Activated CD8-positive, alpha-beta memory T cell treated with anti-CD3 and anti-CD28 coated beads, Interleukin-2, amount 10 ng/mL, durations not matched to agents 7 days and 5 days (primary cell): ENCODE data around the gene ERLIN1. TPM values are rescaled to one million over a fixed set of nuclear protein-coding genes. Genes with fewer than 3 reads are reported as not detected.
A peak's percentile ranks its signal among the peaks of the same experiment; 100 is the strongest.

Source experiments
- ATAC-seq: fragments of 150-1000 bp; cut with Tn5 transposase; one replicate; pipeline ENCODE4 v1.10.0; 2021; ENCODE audit warnings: moderate library complexity
- CTCF ChIA-PET: fragments of 350-600 bp; sonication (Branson Sonifier 250); formaldehyde crosslinking; loops from one replicate; lab custom pipeline; 2021; ENCODE audit warnings: antibody characterized with exemption; lab: Charles Lee
- DNase-seq: peaks from one replicate; pipeline ENCODE4 v3.0.0-alpha.2; 2020
- H3K27ac Mint-ChIP-seq: one replicate; pipeline ENCODE4 v1.8.0; 2021; ENCODE audit warnings: mild to moderate bottlenecking, mixed read lengths
- H3K27me3 Mint-ChIP-seq: one replicate; pipeline ENCODE4 v1.8.0; 2021; ENCODE audit warnings: mixed read lengths
- H3K36me3 Mint-ChIP-seq: one replicate; pipeline ENCODE4 v1.8.0; 2021; ENCODE audit warnings: mild to moderate bottlenecking, mixed read lengths
- H3K4me1 Mint-ChIP-seq: one replicate; pipeline ENCODE4 v1.8.0; 2021; ENCODE audit warnings: mixed read lengths
- H3K4me3 Mint-ChIP-seq: one replicate; pipeline ENCODE4 v1.8.0; 2021; ENCODE audit warnings: mild to moderate bottlenecking, moderate library complexity, mixed read lengths
- H3K9me3 Mint-ChIP-seq: one replicate; pipeline ENCODE4 v1.8.0; 2022; ENCODE audit warnings: low read depth, mixed read lengths
- total RNA-seq, 2 experiments: library from RNA; stranded (reverse); gene quantifications; one replicate each; pipeline ENCODE4 v1.2.3, GENCODE V29; 2021

Gene ERLIN1
- total RNA-seq, 2 experiments from 2014 or later, result 17.2 to 17.5 TPM

GRCh38 chr10:100163704-100164621 lies 21.9 kb downstream of the ERLIN1 start:
- CTCF ChIA-PET, result interaction anchor here (0.7 to 1.1 kb wide), 2 partner anchors 29 to 154 kb away, joined by 3 read pairs; partner anchors contain the start of gene DNMBP
- Mint-ChIP-seq H3K4me1 (peaks cover 23% of the 10 kb centered on the region), H3K27me3 (no peaks in the 10 kb centered on the region), H3K9me3 (no peaks in the 10 kb centered on the region), H3K4me3 (no peak overlapping the region), H3K36me3 (peaks cover 44% of the 10 kb centered on the region), H3K27ac (no peak overlapping the region)
- DNase-seq, result no peak
- no peak for ATAC-seq

- Mint-ChIP-seq H3K9me3 (no peaks in the 10 kb centered on the region), H3K4me1 (peaks cover 16% of the 10 kb centered on the region), H3K27ac (no peak overlapping the region), H3K4me3 (no peak overlapping the region), H3K36me3 (peaks cover 53% of the 10 kb centered on the region), H3K27me3 (no peaks in the 10 kb centered on the region)
- ATAC-seq, result no peak
- CTCF ChIA-PET, result no interaction called here
- DNase-seq, result no peak
Measured at GRCh38 chr10:100162696-100163095, 23.1 kb downstream of the ERLIN1 start.

- Mint-ChIP-seq H3K27me3 (no peaks in the 10 kb centered on the region), H3K9me3 (no peaks in the 10 kb centered on the region), H3K27ac (no peak overlapping the region), H3K4me3 (no peak overlapping the region), H3K4me1 (peaks cover 20% of the 10 kb centered on the region), H3K36me3 (peaks cover 76% of the 10 kb centered on the region)
- no peak for ATAC-seq
- DNase-seq, result no peak
- CTCF ChIA-PET, result interaction anchor here (1.0 kb wide), 1 partner anchor 101 kb away, joined by 4 read pairs; no protein-coding TSS in a partner anchor
Measured at GRCh38 chr10:100158044-100158805, 27.6 kb downstream of the ERLIN1 start.

GRCh38 chr10:100157156-100157555 lies 28.7 kb downstream of the ERLIN1 start:
- CTCF ChIA-PET, result no interaction called here
- no peak overlapping the region for H3K4me3 Mint-ChIP-seq
- H3K36me3 Mint-ChIP-seq, result peaks cover 73% of the 10 kb centered on the region
- DNase-seq (no peak), ATAC-seq (no peak)
- peaks cover 20% of the 10 kb centered on the region for H3K4me1 Mint-ChIP-seq
- no peaks in the 10 kb centered on the region for H3K9me3 Mint-ChIP-seq
- H3K27ac Mint-ChIP-seq, result no peak overlapping the region
- no peaks in the 10 kb centered on the region for H3K27me3 Mint-ChIP-seq

GRCh38 chr10:100155936-100156335 lies 29.9 kb downstream of the ERLIN1 start:
- Mint-ChIP-seq H3K27me3 (no peaks in the 10 kb centered on the region), H3K9me3 (no peaks in the 10 kb centered on the region), H3K4me3 (no peak overlapping the region), H3K4me1 (peaks cover 20% of the 10 kb centered on the region), H3K36me3 (peaks cover 75% of the 10 kb centered on the region), H3K27ac (peak overlapping the region; percentile 47)
- CTCF ChIA-PET, result no interaction called here
- no peak for DNase-seq
- ATAC-seq, result no peak

GRCh38 chr10:100154666-100155065 lies 31.2 kb downstream of the ERLIN1 start:
- H3K36me3 Mint-ChIP-seq, result peaks cover 71% of the 10 kb centered on the region

GRCh38 chr10:100153239-100153825 lies 32.5 kb downstream of the ERLIN1 start:
- ATAC-seq, result no peak
- peaks cover 60% of the 10 kb centered on the region for H3K36me3 Mint-ChIP-seq
- H3K27ac Mint-ChIP-seq, result peak overlapping the region; percentile 5
- peaks cover 17% of the 10 kb centered on the region for H3K4me1 Mint-ChIP-seq
- H3K27me3 Mint-ChIP-seq, result no peaks in the 10 kb centered on the region
- H3K9me3 Mint-ChIP-seq, result no peaks in the 10 kb centered on the region
- CTCF ChIA-PET, result no interaction called here
- DNase-seq, result no peak
- H3K4me3 Mint-ChIP-seq, result no peak overlapping the region

More at GRCh38 chr10:100154666-100155065, 31.2 kb downstream of the ERLIN1 start:
- Mint-ChIP-seq H3K27ac (no peak overlapping the region), H3K27me3 (no peaks in the 10 kb centered on the region), H3K4me1 (peaks cover 20% of the 10 kb centered on the region), H3K9me3 (no peaks in the 10 kb centered on the region), H3K4me3 (no peak overlapping the region)
- ATAC-seq (no peak), DNase-seq (no peak)
- CTCF ChIA-PET, result interaction anchor here (0.8 to 1.1 kb wide), 4 partner anchors 14 to 102 kb away, joined by 3 to 4 read pairs (median 3); no protein-coding TSS in a partner anchor

GRCh38 chr10:100151723-100152300 lies 34.0 kb downstream of the ERLIN1 start:
- CTCF ChIA-PET, result no interaction called here
- peaks cover 15% of the 10 kb centered on the region for H3K4me1 Mint-ChIP-seq
- ATAC-seq, result no peak
- DNase-seq, result no peak
- H3K4me3 Mint-ChIP-seq, result no peak overlapping the region
- H3K27ac Mint-ChIP-seq, result no peak overlapping the region
- peaks cover 46% of the 10 kb centered on the region for H3K36me3 Mint-ChIP-seq
- H3K9me3 Mint-ChIP-seq, result no peaks in the 10 kb centered on the region
- peaks cover 3% of the 10 kb centered on the region for H3K27me3 Mint-ChIP-seq

- H3K27me3 Mint-ChIP-seq, result peaks cover 7% of the 10 kb centered on the region
- no peak overlapping the region for H3K4me3 Mint-ChIP-seq
- CTCF ChIA-PET, result no interaction called here
- peaks cover 22% of the 10 kb centered on the region for H3K36me3 Mint-ChIP-seq
- H3K27ac Mint-ChIP-seq, result no peak overlapping the region
- no peaks in the 10 kb centered on the region for H3K4me1 Mint-ChIP-seq
- peak; percentile 36 for ATAC-seq
- H3K9me3 Mint-ChIP-seq, result no peaks in the 10 kb centered on the region
- no peak for DNase-seq
Measured at GRCh38 chr10:100148353-100149211, 37.2 kb downstream of the ERLIN1 start.

GRCh38 chr10:100146875-100147650 lies 38.8 kb downstream of the ERLIN1 start:
- H3K27ac Mint-ChIP-seq, result no peak overlapping the region
- ATAC-seq, result no peak

GRCh38 chr10:100146398-100146797 lies 39.4 kb downstream of the ERLIN1 start:
- Mint-ChIP-seq H3K4me1 (no peaks in the 10 kb centered on the region), H3K4me3 (no peak overlapping the region), H3K27me3 (peaks cover 18% of the 10 kb centered on the region), H3K9me3 (no peaks in the 10 kb centered on the region), H3K27ac (no peak overlapping the region), H3K36me3 (peaks cover 8% of the 10 kb centered on the region)
- CTCF ChIA-PET, result no interaction called here
- no peak for DNase-seq
- ATAC-seq, result no peak

More at GRCh38 chr10:100146875-100147650, 38.8 kb downstream of the ERLIN1 start:
- no peak for DNase-seq
- no peaks in the 10 kb centered on the region for H3K4me1 Mint-ChIP-seq
- CTCF ChIA-PET, result no interaction called here
- no peaks in the 10 kb centered on the region for H3K9me3 Mint-ChIP-seq
- peaks cover 12% of the 10 kb centered on the region for H3K27me3 Mint-ChIP-seq
- no peak overlapping the region for H3K4me3 Mint-ChIP-seq
- H3K36me3 Mint-ChIP-seq, result peaks cover 14% of the 10 kb centered on the region

- DNase-seq (no peak), ATAC-seq (no peak)
- Mint-ChIP-seq H3K27me3 (peaks cover 30% of the 10 kb centered on the region), H3K4me3 (no peak overlapping the region), H3K4me1 (no peaks in the 10 kb centered on the region), H3K9me3 (no peaks in the 10 kb centered on the region), H3K36me3 (no peaks in the 10 kb centered on the region), H3K27ac (no peak overlapping the region)
- CTCF ChIA-PET, result no interaction called here
Measured at GRCh38 chr10:100143756-100144155, 42.1 kb downstream of the ERLIN1 start.
